Pancreas (tissue), 10 donors: ENCODE data around the gene ATG7. TPM values are rescaled to one million over a fixed set of nuclear protein-coding genes. Genes with fewer than 3 reads are reported as not detected.
A peak's percentile ranks its signal among the peaks of the same experiment; 100 is the strongest.

ENCODE experiments used
- ATAC-seq, 4 donors: fragments of 200-7000 bp; cut with Tn5 transposase; one replicate each; pipeline versions ENCODE4 v1.8.0 to v1.9.1; 2020; ENCODE audit warnings: mild to moderate bottlenecking in 4 of 4, moderate library complexity in 4 of 4
- DNase-seq, 6 donors: peaks; one replicate each; pipeline ENCODE4 v3.0.0-alpha.2; 2020
- FAIRE-seq: peaks from 2 replicates; lab custom pipeline; 2012; peaks lifted over from hg19 to GRCh38; lab: Jason Lieb, UNC
- H3K27ac ChIP-seq, 4 donors: fragments of 200-600 bp; sonication (generic); 1 replicate in 3 of 4; 2 replicates in 1 of 4; pipeline versions ENCODE4 v1.5.0 to v1.8.0; 2020
- H3K27me3 ChIP-seq, 4 donors: fragments of 200-600 bp; one replicate each; pipeline ENCODE4 v1.8.0; 2021
- H3K36me3 ChIP-seq, 3 donors: fragments of 200-600 bp; sonication (generic) in 1 of 3; one replicate each; pipeline versions ENCODE4 v1.5.0 to v1.8.0; 2020 to 2021
- H3K4me1 ChIP-seq, 3 donors: fragments of 200-600 bp; one replicate each; pipeline ENCODE4 v1.8.0; 2021
- H3K4me3 ChIP-seq, 4 donors: fragments of 200-600 bp; sonication (generic) in 2 of 4; one replicate each; pipeline versions ENCODE4 v1.5.0 to v1.8.0; 2020 to 2021
- H3K9me3 ChIP-seq, 4 donors: fragments of 200-600 bp; one replicate each; pipeline ENCODE4 v1.8.0; 2021
- CTCF ChIP-seq, 4 donors: fragments of 200-600 bp; sonication (generic) in 3 of 4; IDR thresholded peaks; one replicate each; pipeline versions ENCODE4 v1.5.0 to v1.8.0; 2021; ENCODE audit warnings: antibody characterized with exemption in 4 of 4
- WGBS, 2 donors: extraction: QIAGEN DNeasy Blood & Tissue Kit; methylation state at CpG; one replicate each; pipeline ENCODE4 v1.1.7; 2013; 5-methylcytosine and 5-hydroxymethylcytosine counted together
- intact Hi-C, 3 donors: fragments of 100-400 bp; cut with DNase I; formaldehyde crosslinking; loops; one replicate each; pipeline versions ENCODE4 v1.11.1 to v1.14.2; 2022
- polyA plus RNA-seq, 2 donors: library from polyadenylated mRNA; stranded (reverse); fragments of 200-250 nt; gene quantifications; one replicate each; pipeline ENCODE4 v1.2.3, GENCODE V29; 2013
- total RNA-seq, 6 donors: library from RNA; stranded (reverse); fragmentation: NEBNext Ultra II Directional in 4 of 6; extraction: Animal tissue kit (Norgen Biotek cat#: 25700) in 4 of 6; gene quantifications; one replicate each; pipeline versions ENCODE4 v1.2.1 to v1.2.4, GENCODE V29; 2021 to 2023
- donor health status: healthy with polysubstance abuse.
- donor health status: DM: no; HTN: no; CAD: no; lungs with moderate emphysema.
- donor health status: DM: no; HTN: no; CAD: no.
- donor health status: control.
- donor health status: control.
- donor health status: Bipolar disorder and iron deficiency.
- donor health status: DM: yes; HTN: yes; CAD: no.
- donor health status: DM: no; HTN: no; CAD: no.
- donor health status: DM: no; HTN: no; CAD: no.
- donor health status: DM: yes; HTN: yes; CAD: no.

The ATG7 gene
- total and polyA plus RNA-seq, 8 donors, result 5.1 to 28.0 (median 15.7) TPM

- WGBS, 2 donors, result 93 to 94% methylated on average over 6 of the region's 6 CpGs
- Histone ChIP-seq H3K36me3 (no peaks in the 10 kb centered on the region), H3K4me3 (no peak overlapping the region), H3K4me1 (peaks cover 14 to 28% (median 23%) of the 10 kb centered on the region in 3 donors), H3K9me3 (no peaks in the 10 kb centered on the region), H3K27ac (peak overlapping the region in 1 of 4 donors; percentile 9), H3K27me3 (no peaks in the 10 kb centered on the region)
- FAIRE-seq (no peak), DNase-seq (no peak), ATAC-seq (no peak)
- intact Hi-C loops, result no loop called here
- TF ChIP-seq CTCF (IDR thresholded peaks at IDR 0.05), result no peak
Measured at GRCh38 chr3:11606865-11607440, 334.8 kb downstream of the ATG7 start.

Other genes starting within 250 kb of the ATG7 start
- gene HRH1, start 117.9 kb upstream of the ATG7 start, total RNA-seq, result 1 to 10 TPM in 1 of 6 donors, under 1 TPM in 5; 0.16 to 1.3 (median 0.25) TPM
- under 1 TPM; 0.19 to 0.28 TPM for gene HRH1, start 117.9 kb upstream of the ATG7 start, polyA plus RNA-seq